Activated CD8-positive, alpha-beta memory T cell treated with anti-CD3 and anti-CD28 coated beads for 1 hour (primary cell): ENCODE measurements around the gene NFATC1.

Source experiments
- DNase-seq, 2 donors: peaks; one replicate each; pipeline ENCODE4 v3.0.0-alpha.2; 2020; ENCODE audit warnings: low read depth in 1 of 2; ENCODE audit errors: extremely low read depth in 1 of 2

NFATC1 gene

DNA sequence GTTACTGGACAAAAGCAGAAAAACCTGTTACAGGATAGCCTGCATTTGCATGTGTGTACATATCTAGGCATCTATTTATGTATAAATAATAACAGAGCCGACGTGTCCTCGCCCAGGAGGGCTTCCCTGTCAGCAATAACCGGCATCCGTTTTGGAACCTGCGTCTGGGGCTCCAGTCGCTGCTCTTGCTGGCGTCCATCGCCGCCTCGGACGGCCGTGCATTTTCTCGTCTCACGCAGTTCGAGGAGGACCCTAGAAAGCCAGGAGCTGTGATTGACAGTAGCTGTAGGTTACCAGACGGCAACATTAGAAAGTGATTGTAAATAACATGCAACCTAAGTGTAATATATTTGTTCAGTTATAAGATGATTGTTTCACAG is 132.6 kb downstream of the NFATC1 start:
- DNase-seq: no peak

DNA sequence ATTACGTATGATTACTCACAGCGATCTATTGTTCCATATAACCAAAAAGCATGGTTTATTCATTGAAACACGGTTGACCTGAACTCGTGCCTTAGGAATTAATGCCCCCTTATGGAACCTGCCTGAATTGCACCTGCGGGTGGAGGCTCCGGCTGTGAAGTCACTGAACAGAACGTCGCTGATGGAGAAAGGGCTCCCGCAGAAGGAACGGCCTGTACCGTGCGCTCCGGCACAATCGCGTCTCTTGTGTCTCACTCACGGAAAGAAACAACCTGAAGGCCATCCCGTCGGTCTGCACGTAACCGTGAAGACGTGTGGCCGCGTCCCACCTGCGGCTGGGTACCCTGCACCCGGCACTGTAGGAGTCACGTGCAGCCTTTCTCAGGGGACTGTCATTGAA is 133.1 kb downstream of the NFATC1 start:
- peak; percentile 54 to 58 for DNase-seq

DNA sequence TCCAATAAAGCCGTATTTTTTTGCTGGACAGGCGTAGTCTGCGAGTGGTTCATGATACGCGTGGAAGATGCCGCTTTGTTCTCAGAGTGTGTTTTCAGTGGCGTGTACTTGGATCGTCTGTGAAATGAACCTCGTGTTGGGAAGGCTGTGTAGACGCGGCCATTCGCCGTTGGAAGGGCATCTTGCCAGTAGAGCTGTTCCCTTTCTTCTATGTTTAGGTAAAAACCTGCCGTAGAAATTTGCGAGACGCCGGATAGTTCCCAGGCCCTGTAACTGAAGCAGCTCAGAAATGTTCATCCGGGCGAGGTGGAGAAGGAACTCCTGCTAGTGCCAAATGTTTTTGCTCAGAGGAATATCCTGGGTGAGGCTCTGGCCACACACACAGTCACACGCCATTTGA is 133.6 kb downstream of the NFATC1 start:
- no peak for DNase-seq

DNA sequence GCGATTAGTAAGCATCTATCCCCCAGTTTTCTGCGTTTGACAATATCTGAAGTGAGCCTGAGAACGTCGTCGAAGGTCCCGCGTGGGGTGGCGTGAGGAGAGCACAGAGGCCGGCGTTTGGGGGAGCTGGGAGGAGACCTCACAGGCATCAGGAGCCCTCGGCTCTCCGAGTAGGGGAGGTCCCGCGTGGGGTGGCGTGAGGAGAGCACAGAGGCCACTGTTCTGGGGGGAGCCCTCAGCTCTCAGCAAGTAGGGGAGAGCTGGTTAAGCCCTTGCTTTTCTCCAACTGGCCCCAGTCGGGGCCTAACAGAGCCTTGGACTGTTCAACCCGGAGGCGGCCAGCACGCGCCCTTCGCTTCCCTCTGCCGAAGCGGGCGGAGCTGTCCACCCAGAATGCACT is 134.3 kb downstream of the NFATC1 start:
- no peak for DNase-seq

DNA sequence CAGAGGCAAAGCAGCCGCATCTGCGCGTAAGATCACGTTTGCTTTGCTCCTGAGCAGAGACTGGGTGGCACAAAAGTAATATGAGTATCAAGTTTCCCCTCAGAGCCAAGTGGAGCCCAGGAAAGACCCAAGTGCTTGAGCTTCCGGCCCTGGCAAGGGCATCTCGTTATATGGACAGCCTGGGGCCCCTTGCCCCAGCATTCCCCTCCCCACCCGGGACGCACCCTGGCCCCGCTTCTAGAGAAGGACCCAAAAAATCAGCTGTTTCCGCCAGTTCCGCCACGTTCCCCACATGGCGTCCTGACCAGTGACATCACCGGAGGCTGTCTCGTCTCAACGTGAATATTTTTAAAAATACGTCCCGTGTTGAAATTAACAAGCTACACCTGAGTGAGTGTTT is 135.1 kb downstream of the NFATC1 start:
- DNase-seq: no peak

DNA sequence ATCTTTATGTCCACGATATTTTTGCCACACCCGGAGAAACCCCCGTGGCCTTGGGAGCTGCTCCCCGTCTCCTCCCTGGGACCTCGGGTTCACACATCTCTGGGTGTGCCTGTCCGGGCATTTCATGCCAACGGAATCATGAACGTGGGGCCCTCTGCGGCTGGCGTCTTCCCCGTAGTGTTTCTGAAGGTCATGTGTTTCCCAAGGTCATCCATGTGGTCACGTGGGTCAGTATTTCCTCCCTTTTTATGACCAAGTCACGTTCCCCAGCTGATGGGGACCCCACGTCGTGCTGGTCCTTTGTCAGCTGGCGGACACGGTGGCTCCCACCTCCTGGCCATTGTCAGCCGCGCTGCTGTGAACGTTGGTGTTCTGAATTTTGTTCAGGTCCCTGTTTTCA is 135.7 kb downstream of the NFATC1 start:
- no peak for DNase-seq

DNA sequence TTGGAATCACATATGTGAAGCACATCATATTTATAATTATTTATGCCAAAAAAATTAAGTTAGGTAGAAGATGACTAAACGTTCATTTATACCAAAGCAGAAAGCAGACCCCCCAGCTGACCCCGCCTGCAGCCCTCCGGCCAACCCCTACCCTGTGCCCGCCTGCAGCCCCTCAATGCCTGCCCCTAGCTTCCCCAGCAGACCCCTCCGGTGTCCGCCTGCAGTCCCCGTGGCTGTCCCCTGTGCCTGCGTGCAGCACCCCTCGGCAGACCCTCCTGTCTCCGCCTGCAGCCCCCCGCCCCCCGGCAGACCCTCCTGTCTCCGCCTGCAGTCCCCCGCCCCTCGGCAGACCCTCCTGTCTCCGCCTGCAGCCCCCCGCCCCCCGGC is 136.2 kb downstream of the NFATC1 start:
- DNase-seq: no peak

DNA sequence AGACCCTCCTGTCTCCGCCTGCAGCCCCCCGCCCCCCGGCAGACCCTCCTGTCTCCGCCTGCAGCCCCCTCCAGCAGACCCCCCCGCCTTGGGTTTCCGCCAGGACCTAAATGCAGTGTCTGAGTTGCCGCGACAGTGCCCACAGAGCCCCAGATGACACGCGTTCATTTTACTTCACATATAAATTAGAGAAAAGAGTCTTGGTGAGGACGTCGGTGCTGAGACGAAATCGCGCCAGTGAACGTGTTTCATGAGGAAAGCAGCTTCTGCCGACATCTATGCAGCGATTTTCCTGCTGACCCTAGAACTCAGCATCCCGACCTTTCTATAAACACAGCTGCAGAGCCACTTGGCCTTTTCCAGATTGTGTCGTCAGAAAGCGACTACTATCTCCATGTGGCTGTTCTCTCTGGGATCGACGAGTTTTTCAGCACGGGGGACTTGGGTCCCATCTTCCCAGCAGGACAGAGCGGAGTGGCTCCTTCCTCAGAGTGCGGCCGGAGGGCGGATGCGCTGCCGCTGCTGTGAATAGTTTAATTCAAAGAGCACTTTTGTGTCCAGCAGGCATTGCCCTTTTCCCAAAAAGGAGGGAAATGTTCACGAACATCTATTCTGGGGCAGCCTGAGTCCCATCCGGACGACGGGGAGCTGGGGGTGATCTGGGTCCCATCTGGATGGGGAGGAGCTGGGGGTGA is 136.7 kb downstream of the NFATC1 start:
- no peak for DNase-seq

DNA sequence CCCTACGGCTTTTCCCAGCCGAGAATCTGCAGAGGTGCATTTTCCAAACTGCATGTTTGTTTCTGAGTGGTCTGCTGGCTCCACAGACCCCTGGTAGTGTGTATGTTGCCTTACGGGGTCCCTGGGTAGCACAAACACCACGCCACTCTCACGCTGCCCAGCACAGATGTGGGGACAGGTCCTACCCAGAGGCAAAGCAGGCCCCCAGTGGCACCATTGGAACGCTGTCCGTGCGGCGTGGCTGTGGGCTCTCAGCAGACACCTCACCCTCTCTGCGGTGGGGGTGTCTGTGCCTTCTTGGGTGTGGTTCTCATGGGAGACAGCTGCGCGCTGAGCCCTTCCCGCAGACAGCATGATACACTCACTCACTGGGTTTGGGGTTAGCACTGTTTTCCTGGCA is 137.4 kb downstream of the NFATC1 start:
- DNase-seq: no peak

DNA sequence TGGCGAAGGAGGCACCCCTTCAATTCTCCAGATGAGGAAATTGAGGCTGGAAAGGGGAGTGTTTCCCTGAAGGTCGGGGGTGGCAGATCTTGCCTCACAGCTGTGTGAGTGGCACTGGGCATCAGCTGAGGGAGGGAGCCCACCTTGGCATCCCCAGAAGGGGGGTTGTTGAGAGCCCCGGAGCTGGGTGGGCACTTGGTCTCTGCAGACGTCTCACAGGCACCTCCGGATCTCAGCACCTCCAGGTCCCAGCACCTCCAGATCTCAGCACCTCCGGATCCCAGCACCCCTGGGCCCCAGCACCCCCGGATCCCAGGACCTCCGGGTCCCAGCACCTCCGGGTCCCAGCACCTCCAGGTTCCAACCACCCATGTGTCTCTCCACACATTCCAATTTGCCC is 137.9 kb downstream of the NFATC1 start:
- DNase-seq: no peak

DNA sequence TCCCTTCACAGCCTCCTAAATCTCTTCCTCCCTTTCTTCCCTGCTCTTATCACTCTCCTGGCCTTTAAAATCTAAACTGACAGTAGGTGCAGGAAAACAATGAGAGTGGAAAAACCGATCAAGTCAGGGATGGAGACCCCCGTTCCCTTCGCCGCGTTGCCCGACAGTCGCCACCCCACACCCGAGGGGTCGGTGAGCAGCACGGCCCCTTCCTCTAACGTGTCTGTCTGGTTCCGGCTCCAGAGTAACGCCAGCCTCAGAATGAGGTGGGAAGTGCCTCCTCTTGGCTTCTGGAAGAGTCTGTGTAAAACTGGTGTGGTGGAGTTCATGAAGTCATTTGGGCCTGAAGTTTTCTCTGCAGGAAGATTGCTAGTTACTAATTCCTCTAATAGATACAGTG is 138.6 kb downstream of the NFATC1 start:
- DNase-seq: no peak

DNA sequence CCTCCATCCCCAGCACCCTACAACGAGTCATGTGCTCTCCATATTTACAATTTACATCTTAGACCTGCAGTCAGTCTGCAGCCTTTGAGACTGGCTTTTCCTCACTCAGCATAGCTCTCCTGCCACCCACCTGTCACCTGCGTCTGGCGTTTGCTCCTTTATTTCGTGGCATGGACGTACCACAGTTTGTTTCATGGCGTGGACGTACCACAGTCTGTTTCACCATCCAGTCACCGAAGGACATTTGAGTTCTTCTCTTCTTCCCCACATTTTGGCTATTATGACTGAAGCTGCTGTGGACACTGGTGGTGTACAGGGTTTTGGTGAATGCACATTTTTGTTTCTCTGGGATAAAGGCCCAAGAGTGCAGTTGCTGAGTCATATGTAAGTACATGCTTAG is 142.0 kb downstream of the NFATC1 start:
- no peak for DNase-seq

DNA sequence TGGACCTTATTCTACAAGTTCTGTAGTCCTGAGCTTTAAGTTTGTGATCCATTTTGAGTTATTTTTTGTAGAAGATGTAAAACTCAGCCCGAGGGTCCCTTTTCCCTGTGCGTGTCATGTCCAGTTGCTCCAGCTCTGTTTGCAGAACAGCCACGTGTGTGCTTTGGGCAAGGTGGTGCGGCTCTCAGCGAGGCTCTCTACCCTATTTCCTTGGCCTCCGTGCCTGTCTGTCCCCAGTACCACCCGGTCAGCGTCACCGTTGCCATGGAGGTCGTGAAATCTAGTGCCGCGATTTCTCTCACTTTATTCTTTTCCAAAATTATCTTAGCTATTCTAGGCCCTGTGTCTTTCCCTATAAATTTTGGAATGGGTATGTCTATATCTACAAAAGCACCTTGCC is 142.9 kb downstream of the NFATC1 start:
- DNase-seq: no peak

DNA sequence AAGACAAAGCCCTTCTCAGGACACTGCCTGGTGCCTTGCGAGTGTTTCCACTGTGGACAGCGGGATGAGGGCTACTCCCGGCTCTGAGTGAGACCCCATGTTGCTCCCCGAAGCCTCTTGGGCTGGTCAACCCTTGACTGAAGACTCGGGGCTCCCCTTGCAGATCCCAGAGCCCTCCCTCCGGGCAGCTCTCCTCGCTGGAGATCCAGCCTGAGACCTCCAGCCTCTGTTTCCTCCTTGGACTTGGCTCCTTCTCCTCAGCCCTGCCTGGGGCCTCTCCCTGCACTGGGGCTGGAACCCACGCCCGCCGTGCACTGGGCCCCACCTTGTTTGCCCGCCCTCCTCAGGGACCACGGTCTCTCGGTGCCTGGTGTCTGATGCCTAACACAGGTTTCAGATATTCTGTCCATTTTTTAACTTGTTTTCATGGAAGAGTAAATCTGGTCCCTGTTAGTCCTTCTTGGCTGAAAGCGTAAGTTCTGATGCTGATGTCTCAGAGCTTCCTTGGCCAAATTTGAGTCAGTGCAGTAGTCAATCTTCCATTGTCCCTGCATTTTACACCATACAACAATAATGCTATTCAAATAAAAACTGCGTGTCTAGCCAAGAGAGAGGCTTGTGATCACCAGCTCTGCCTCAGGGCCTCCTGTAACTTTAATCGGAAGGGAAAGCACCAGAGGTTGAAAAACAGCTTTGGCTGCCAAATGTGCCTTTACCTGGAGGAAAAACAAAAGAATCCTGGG is 144.6 kb downstream of the NFATC1 start:
- no peak for DNase-seq

DNA sequence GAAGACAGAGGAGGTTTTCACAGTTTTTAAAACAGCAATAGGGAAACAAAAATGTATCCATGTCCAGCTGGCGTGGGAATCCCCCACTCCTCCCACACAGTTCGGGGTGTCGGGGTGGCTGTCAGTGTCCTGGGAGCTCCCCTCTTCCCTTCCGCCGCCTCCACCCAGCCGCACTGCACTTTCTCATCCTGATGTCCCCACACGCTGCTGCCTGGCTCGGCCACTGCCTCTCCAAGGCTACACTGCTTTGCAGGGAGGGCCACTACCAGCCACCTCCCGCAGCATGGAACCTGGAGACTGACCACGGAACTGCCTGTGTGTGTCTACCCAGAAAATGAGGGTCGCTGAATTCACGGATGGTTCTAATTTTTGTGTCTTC is 145.2 kb downstream of the NFATC1 start:
- DNase-seq: no peak

DNA sequence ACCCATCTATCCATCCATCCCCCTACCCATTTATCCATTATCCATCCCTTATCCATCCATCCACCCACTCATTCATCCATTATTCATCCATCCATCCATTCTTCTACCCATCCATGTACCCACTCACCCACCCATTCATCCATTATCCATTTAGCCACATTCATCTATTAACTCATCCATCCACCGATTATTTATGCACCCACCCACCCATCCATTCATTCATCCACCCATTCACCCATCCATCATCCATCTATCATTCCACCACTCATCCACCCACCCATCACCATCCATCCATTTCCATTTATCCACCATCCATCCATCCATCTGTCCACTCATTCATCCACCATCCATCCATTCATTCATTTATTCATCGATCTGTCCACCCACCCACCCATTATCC is 146.5 kb downstream of the NFATC1 start:
- DNase-seq: no peak

DNA sequence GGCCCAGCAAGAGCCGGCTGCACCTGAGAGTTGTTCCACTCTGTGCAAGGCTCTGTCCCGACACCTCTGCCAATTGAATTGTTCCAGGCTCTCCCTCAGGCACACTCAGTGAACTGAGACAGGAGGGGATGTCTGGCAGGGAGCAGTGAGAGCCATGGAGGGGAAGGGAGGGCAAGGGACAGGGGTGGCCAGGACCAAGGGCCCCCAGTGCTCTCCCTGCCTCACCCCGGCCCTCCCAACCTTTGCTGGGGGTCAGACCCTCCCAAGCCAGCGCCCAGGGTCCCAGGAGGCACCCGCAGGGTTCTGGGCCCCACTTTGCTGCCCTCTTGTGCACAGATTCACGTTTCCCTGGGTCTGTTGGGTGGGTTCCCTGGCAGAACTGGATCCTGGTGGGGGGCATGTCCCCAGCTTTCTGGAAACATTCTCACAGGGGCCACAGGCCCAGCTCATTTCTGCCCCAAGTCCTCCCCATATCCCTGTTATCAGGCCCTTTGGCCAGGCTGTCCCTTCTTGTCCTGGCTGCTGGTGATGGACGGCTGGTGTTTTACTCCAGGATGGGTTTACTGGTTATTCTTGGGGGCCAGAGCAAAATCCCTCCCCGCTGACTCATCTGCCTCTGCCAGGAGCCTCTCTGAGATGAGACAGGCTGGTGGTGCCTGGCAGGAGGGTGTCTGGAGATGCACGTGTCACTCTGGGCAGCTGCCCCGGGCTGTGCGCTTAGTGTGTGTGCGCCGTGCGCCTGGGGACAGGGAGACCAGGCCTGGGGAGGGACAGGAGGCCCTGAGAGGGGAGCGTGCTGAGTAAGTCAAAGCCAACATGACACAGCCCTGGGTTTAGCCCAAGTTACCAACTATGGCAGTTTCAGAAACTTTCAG is 147.4 kb downstream of the NFATC1 start:
- DNase-seq: no peak

DNA sequence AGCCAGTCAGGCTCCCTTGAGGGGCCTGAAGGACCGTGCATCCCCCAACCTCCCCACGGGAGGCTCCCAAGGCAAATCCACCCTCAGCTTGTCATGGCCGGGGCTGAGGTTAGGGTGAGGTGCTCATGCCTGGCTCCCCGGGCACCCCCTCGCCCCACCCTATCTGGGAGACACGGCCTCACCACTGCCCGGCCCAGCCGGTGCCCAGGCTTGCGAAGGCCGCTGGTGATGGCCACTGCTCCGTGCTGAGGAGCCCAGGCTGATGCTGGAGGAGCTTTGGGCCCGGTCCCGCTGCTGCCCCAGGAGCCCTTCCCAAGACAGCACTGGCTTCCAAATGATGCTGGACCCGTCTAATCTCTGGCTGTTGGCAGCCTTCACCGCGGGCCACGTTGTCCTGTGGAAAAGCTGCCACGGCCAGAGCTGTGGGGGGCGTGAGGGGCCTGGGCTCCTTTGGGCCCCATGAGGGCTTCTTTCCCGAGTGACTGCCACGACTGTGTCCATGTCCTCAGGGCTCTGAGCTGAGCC is 148.2 kb downstream of the NFATC1 start:
- no peak for DNase-seq

DNA sequence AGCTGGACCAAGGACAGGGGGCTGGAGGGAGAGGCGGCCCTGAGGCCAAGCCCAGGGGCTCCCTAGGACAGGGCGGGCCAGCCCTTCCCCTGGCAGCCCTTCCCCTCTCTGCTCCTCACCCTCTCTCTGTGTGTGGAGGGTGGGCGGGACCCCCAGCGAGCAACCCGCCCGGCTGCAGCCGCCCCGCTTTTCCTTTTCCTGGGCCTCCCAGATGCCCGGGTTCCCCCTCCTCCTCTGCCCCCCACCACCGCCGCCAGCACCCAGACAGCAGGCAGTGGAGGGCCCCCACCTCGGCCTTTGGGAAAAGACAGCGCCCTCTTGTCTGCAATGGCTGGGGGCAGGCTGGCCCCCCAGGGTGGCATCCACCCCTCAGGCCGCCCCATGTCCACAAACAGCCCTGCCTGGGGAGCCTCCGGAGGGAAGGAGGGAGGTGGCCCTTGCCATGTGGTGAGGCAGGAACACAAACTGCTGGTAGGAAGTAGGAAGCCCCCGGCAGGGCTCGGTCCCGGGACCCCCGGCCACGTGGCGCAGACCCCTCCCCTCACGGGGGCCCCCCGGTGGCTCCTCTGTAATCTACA is 148.7 kb downstream of the NFATC1 start:
- no peak for DNase-seq

DNA sequence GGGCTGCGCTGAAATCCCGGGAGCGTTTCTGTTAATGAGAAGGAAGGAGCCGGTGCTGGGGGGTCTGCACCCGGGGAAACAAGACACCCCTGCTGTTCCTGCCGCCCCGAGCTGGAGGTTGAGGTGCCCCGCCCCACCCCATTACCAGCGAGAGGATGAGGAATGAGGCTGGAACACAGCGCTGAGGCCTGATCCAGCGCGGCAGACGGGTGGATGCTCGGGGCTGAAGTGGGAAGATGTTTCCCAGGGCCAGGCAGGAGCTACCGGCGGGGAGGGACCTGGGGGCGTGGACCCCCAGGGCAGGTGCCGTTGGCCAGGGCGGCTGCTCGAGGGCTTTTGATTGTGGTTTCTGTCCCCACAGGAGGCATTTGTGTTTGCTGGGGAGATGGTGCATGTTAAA is 149.5 kb downstream of the NFATC1 start:
- DNase-seq: no peak

DNA sequence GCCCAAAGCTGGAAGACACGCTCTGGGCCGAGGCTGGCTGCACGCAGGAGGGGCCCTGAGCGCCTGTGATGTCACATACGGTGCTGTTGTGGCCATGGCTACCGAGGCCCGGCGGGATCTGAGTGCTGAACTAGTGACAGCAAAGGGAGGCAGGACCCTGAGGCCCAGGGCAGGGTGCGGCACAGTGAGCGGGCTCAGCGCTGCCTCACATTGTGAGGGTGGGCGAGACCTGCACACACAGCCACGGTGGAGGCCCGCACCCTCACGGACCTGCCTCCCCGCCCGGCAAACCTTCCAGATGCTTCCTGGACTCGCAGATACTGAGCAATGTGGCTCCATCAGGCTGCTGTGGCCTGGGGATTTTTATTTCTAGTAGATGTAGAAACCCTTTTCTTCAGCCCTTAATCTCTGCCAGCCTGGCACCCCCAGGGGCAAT is 150.0 kb downstream of the NFATC1 start:
- DNase-seq: no peak
